NB4 (cell line): Measurements from ENCODE around the gene SGTA.

Experiments
- DNase-seq: peaks from one replicate; pipeline ENCODE4 v3.0.0; 2010; ENCODE audit warnings: low read depth
- H3K4me3 ChIP-seq: one replicate; pipeline ENCODE4 v1.5.1; 2011; ENCODE audit warnings: mild to moderate bottlenecking, low read depth, low read length, moderate library complexity
- CTCF ChIP-seq: IDR thresholded peaks from one replicate; pipeline ENCODE4 v1.5.1; 2012; ENCODE audit warnings: low read depth, low read length
- MAX ChIP-seq: IDR thresholded peaks from 2 replicates; pipeline ENCODE4 v1.6.1; 2011; ENCODE audit warnings: low read depth, low read length
- MYC ChIP-seq: IDR thresholded peaks from 2 replicates; pipeline ENCODE4 v1.6.1; 2011; ENCODE audit warnings: low read depth, low read length
- POLR2A ChIP-seq: IDR thresholded peaks from 2 replicates; pipeline ENCODE4 v1.6.1; 2011; ENCODE audit warnings: mild to moderate bottlenecking; ENCODE audit not compliant: insufficient read length; ENCODE audit errors: extremely low read depth

The SGTA gene

DNA sequence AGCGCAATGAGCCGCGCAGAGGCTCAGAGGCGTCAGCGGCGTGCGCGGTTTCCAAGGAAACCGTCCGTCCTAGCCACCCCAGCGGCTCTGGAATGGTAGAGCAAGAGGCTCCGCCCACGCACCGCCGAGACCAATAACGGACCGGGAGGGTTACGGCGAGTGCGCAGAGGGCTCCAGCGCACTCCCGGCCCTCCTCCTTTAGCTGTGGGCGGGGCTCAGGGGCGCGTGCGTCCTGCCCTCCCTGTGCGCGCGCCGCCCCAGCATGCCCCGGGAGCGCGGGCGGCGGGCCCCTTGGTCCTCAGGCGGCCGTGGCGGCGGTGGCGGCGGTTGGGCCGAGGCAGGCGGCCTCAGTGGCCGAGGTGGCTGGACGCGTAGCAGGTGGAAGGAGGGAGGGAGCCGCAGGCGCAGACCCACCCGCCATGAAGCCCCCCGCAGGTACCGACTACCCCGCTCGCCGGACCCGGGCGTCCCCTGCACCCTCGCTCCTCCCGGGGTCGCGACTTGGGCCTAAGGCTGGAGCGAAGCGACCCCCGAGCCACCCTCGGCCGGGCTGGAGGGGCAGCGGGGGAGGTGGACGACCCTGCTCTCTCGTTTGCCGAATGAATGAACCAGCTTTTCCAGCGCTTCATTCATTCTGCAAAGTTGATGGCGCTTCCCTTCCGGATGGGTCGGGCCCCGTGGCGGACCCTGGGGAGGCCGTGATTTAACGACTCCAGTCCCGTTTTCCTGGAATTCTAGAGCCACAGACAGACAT, 2.3 kb upstream of the SGTA start, which contains the start of gene THOP1:
TSS of gene THOP1 (plus strand) at position 260 of the 754 bp plus-strand sequence. CDS start at position 420, 160 bp downstream.
- peak; percentile 97 for DNase-seq
- TF ChIP-seq CTCF = no peak
- TF ChIP-seq POLR2A = peak; percentile 79
- peak; percentile 68 for TF ChIP-seq MAX
- TF ChIP-seq MYC = peak; percentile 63; the same call in 1 of the 2 replicates
- H3K4me3 ChIP-seq = peak within 1 kb of the TSS; percentile 71

DNA sequence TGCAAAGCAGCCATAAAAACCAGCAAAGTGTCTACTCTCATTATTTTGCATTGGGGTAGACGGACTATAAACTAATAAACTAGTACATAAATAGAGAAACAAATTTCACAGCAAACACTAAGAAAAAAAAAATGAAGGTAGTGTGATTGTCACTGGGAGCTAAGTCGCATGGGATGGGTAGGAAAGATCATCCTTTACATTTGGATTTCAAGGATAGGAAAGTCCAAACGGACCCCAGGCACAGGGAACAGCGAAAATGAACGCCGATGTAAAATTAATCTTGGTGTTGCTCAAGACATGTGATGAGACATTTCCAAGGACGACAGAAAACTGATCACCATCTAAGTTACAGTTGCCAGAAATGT, 690 bp upstream of the SGTA start:
- no peak for DNase-seq
- H3K4me3 ChIP-seq = peak overlapping the region; percentile 39
- no peak for TF ChIP-seq POLR2A
- TF ChIP-seq MAX = no peak
- no peak for TF ChIP-seq CTCF
- TF ChIP-seq MYC = no peak

DNA sequence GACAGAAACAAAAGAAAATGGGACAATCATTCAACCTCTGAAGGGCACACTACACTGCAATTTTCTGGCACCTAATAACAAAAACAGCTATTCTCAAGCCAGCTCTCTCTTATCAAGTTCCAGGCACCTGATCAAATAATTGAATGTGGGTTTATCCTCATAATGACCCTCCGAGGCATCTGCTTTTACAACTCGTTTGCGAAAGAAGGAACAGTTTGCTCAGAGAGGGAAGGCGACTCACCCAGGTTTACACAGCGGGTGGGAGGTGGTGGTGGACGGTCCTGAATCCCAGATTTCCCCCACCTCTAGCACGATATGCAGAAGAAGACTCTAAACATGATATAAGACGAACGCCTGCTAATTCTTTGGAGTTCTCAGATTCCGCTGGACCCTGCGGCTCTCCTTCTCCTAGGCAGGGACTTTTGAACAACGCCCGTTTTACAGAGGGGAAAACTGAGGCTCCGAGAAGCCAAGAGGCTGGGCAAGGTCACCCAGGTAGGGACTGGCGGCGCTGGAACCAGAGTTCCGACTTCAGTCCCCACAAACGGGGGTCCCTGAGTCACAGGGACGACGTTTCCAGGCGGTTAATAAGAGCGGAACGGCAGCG, 641 bp downstream of the SGTA start:
- peak overlapping the region; percentile 92 for H3K4me3 ChIP-seq
- no peak for TF ChIP-seq CTCF
- TF ChIP-seq MYC = no peak
- no peak for TF ChIP-seq POLR2A
- no peak for TF ChIP-seq MAX
- DNase-seq = peak; percentile 22

DNA sequence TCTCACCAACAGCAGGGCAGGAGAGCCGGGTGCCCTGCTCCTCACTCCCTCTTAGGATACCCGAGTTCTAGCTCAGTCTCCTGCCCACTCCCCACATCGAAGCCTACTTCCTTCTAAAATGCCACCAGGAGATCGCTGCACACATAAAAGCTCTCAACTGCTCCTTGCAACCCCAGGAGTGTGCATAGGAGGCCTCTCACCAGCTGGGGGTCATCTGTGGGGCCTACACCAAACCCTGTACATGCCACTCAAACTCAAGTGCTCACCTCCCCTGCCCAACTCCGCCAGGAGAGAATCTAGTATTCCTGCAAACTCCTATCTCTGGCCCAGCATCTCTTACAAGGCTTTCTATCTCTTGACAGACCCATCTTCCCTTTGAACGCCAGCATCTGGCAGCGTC, 2.8 kb downstream of the SGTA start:
- H3K4me3 ChIP-seq = no peak overlapping the region
- DNase-seq = no peak
- TF ChIP-seq POLR2A (no peak), MAX (no peak), CTCF (no peak), MYC (no peak)

DNA sequence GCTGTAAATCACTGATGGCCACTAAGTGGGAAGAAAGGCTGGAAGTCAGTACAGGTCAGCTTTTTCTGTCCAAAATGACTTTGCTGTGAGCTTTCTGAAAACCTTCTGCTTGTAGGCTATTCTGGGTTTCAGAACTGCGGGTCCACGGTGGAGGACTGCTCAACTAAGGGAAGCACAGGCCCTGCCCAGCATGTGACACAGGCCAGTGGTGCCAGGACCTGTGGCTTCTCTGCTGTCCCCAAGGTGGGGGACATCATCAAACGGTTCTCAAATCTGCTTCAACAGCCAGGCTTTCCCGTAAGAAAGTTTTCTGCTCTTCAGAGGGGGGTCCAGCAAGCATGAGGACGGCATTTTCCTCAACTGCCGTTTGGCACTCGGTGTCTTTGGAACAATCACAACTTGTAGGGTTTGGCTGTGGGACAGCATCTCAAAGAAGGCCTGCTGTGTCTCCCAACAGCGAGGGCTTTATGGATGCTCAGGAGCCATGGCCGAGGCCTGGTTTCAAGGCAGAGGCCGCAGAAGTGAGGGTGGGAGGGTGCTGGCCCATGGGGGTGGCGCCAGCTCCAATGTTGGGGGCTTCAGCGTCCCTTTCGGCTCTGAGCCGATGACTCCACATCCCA, 3.8 kb downstream of the SGTA start:
- no peak for DNase-seq
- no peak overlapping the region for H3K4me3 ChIP-seq
- no peak for TF ChIP-seq MYC
- TF ChIP-seq POLR2A = no peak
- no peak for TF ChIP-seq CTCF
- no peak for TF ChIP-seq MAX
